Measurements from ENCODE around the gene HINFP.
"Not testable (repeated sequence)": the region's sequence is repeated elsewhere in the genome, so short reads cannot be mapped to it uniquely, and the experiment has no call there.

The HINFP gene

DNA sequence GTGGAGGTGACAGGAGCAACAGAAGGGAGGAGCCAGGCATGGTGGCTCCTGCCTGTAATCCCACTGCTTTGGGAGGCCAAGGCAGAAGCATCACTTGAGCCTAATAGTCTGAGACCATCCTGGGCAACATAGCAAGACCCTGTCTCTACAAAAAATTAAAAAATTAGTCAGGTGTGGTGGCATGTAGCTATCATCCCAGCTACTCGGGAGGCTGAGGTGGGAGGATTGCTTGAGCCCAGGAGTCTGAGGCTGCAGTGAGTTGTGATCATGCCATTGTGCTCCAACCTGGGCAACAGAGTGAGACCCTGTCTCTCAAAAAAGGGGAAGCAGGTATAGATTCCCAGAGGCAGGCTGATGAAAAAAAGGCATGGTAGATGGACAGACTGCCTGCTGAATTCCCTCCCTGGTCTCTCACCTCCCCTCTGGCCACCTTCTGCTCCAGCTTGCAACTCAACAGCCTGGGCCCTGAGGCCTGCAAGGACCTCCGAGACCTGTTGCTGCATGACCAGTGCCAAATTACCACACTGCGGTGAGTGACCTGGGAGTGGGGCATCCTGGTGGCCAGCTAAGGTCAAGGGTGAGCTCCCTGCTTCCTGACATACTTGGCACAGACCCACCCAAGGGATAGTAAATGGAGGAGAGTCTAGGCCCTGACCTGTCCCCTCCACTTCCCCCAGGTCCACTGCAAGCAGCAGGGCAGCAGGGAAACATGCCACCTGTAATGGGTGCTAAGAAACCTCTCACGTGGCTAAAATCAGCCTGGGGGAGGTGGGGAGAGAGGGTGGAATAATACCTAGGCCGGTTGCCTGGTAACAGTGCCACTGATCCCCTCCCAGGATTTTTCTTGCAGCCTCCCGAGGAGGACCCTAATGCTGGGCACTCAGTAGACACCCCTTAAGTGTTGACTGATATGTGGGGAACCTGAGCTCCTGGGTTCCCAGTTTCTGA is 59.6 kb downstream of the HINFP start:
- Histone ChIP-seq H3K27ac (ENCODE audit: poor library complexity, severe bottlenecking) (no peak overlapping the region), H3K4me1 (ENCODE audit: insufficient read depth, poor library complexity, severe bottlenecking) (no peaks in the 10 kb centered on the region), H3K36me3 (ENCODE audit: low read depth) (peaks cover 3% of the 10 kb centered on the region; the same call in 1 of the 2 replicates), H3K9me3 (ENCODE audit: severe bottlenecking) (no peaks in the 10 kb centered on the region), H3K4me3 (ENCODE audit: severe bottlenecking) (no peak overlapping the region), H3K27me3 (ENCODE audit: insufficient read depth, poor library complexity, severe bottlenecking) (no peaks in the 10 kb centered on the region)
- TF ChIP-seq, protein P1, sequence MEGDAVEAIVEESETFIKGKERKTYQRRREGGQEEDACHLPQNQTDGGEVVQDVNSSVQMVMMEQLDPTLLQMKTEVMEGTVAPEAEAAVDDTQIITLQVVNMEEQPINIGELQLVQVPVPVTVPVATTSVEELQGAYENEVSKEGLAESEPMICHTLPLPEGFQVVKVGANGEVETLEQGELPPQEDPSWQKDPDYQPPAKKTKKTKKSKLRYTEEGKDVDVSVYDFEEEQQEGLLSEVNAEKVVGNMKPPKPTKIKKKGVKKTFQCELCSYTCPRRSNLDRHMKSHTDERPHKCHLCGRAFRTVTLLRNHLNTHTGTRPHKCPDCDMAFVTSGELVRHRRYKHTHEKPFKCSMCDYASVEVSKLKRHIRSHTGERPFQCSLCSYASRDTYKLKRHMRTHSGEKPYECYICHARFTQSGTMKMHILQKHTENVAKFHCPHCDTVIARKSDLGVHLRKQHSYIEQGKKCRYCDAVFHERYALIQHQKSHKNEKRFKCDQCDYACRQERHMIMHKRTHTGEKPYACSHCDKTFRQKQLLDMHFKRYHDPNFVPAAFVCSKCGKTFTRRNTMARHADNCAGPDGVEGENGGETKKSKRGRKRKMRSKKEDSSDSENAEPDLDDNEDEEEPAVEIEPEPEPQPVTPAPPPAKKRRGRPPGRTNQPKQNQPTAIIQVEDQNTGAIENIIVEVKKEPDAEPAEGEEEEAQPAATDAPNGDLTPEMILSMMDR (IDR thresholded peaks at IDR 0.05; ENCODE audit: poor library complexity, severe bottlenecking): no peak
- no peak for DNase-seq (ENCODE audit: low spot score)
- ATAC-seq (ENCODE audit: low read depth): no peak

DNA sequence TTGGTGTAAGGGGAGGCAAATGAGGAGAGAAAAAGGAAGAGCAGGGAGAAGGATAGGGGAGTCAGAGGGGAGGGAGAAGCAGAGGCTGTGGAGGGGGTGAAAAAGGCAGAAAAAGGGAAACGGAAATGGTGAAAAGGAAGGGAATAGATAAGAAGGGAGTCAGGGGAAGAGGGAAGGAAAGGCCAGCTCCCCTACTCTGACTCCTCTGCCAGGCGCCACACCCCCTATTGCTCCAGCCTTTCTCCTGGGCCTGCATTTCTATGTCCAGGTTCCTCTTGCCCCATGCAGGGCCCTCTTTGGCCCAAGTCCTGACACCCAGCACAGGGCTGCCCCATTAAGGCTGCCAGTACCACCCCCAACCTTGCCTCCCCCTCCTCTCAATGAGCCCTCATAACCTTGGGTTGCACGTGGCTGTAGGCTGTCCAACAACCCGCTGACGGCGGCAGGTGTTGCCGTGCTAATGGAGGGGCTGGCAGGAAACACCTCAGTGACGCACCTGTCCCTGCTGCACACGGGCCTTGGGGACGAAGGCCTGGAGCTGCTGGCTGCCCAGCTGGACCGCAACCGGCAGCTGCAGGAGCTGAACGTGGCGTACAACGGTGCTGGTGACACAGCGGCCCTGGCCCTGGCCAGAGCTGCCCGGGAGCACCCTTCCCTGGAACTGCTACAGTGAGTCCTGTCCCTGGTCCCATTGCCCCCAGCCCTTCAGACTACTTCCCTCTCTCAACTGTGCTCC is 60.5 kb downstream of the HINFP start:
- no peak for ATAC-seq (ENCODE audit: low read depth)
- no peaks in the 10 kb centered on the region for H3K36me3 ChIP-seq (ENCODE audit: low read depth)
- TF ChIP-seq, protein P1 (IDR thresholded peaks at IDR 0.05; ENCODE audit: poor library complexity, severe bottlenecking): no peak
- DNase-seq (ENCODE audit: low spot score): no peak
- no peaks in the 10 kb centered on the region for H3K4me1 ChIP-seq (ENCODE audit: insufficient read depth, poor library complexity, severe bottlenecking)
- H3K27ac ChIP-seq (ENCODE audit: poor library complexity, severe bottlenecking): no peak overlapping the region
- no peak overlapping the region for H3K4me3 ChIP-seq (ENCODE audit: severe bottlenecking)
- H3K9me3 ChIP-seq (ENCODE audit: severe bottlenecking): no peaks in the 10 kb centered on the region
- no peaks in the 10 kb centered on the region for H3K27me3 ChIP-seq (ENCODE audit: insufficient read depth, poor library complexity, severe bottlenecking)

DNA sequence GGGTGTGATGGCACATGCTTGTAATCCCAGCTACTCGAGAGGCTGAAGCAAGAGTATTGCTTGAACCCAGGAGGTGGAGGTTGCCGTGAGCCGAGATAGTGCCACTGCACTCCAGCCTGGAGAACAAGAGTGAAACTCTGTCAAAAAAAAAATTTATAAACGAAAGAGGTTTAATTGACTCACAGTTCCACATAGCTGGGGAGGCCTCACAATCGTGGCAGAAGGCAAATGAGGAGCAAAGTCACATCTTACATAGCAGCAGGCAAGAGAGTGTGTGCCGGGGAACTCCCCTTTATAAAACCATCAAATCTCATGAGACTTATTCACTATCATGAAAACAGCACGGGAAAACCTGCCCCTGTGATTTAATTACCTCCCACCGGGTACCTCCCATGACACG is 63.0 kb downstream of the HINFP start:
- ATAC-seq (ENCODE audit: low read depth); H3K4me3 ChIP-seq (ENCODE audit: severe bottlenecking); DNase-seq (ENCODE audit: low spot score); H3K36me3 ChIP-seq (ENCODE audit: low read depth); H3K27me3 ChIP-seq (ENCODE audit: insufficient read depth, poor library complexity, severe bottlenecking); H3K4me1 ChIP-seq (ENCODE audit: insufficient read depth, poor library complexity, severe bottlenecking); H3K9me3 ChIP-seq (ENCODE audit: severe bottlenecking); H3K27ac ChIP-seq (ENCODE audit: poor library complexity, severe bottlenecking): not testable (repeated sequence)
